K562 (cell line): Measurements from ENCODE around the gene DOCK7. TPM values are rescaled to one million over a fixed set of nuclear protein-coding genes. Genes with fewer than 3 reads are reported as not detected.

ENCODE experiments used
- AFF1 ChIP-seq, 2 experiments: fragments of 450-650 bp; IDR thresholded peaks; 2 replicates each; pipeline ENCODE4 v1.6.1; 2018; ENCODE audit warnings: mild to moderate bottlenecking in 2 of 2, low read depth in 1 of 2; ENCODE audit not compliant: partially characterized antibody in 2 of 2
- CHD7 ChIP-seq: fragments of 200-600 bp; sonication (generic); IDR thresholded peaks from one replicate; pipeline ENCODE4 v1.6.1; 2012; ENCODE audit warnings: mild to moderate bottlenecking, low read depth, low read length, inconsistent platforms
- JUND ChIP-seq, 2 experiments: IDR thresholded peaks; 2 replicates in 1 of 2; 3 replicates in 1 of 2; pipeline ENCODE4 v1.6.1; 2011; ENCODE audit warnings: borderline replicate concordance in 2 of 2, low read depth in 2 of 2, low read length in 2 of 2, improper control_type of control experiment in 1 of 2, missing biosample characterization in 1 of 2, missing genetic modification characterization in 1 of 2, missing genetic modification reagents in 1 of 2
- MCM2 ChIP-seq: fragments of 450-650 bp; IDR thresholded peaks from 2 replicates; pipeline ENCODE4 v1.6.1; 2017; ENCODE audit warnings: low read depth, mild to moderate bottlenecking
- MLX ChIP-seq, 2 experiments: fragments of 450-650 bp in 1 of 2; sonication (generic) in 1 of 2; formaldehyde crosslinking; conservative IDR thresholded peaks; 2 replicates each; pipeline versions ENCODE4 v1.4.0 to v1.8.1; 2020 to 2022; ENCODE audit warnings: mild to moderate bottlenecking in 1 of 2, missing genetic modification reagents in 1 of 2
- NFXL1 ChIP-seq: fragments of 450-650 bp; formaldehyde crosslinking; IDR thresholded peaks from 2 replicates; pipeline ENCODE4 v1.4.0; 2021; ENCODE audit warnings: mild to moderate bottlenecking
- PCBP2 ChIP-seq: fragments of 200-400 bp; formaldehyde crosslinking; IDR thresholded peaks from 2 replicates; pipeline ENCODE4 v1.6.1; 2018; ENCODE audit warnings: low read length, low read depth, mild to moderate bottlenecking, moderate library complexity; ENCODE audit not compliant: poor library complexity, severe bottlenecking
- TCF15 ChIP-seq: fragments of 250-450 bp; sonication (Bioruptor Pico); IDR thresholded peaks from 2 replicates; pipeline ENCODE4 v1.8.0; 2022; ENCODE audit warnings: moderate library complexity, mild to moderate bottlenecking, inconsistent platforms
- polyA plus RNA-seq, 8 experiments: library from polyadenylated mRNA; depleted of rRNA in 4 of 8; stranded (reverse) in 5 of 8; unstranded in 3 of 8; fragments of >200 nt; fragmentation: Nextera tagmentation in 2 of 8; fragmentation: Illumina TruSeq in 1 of 8; extraction: Ambion mirVana in 2 of 8; extraction: Trizol in 1 of 8; gene quantifications; 2 replicates each; pipeline versions ENCODE4 v1.2.1 to v1.2.3, GENCODE V29; 2011 to 2014; ENCODE audit warnings: inconsistent platforms in 1 of 8, missing spikeins in 1 of 8
- total RNA-seq, 7 experiments: library from RNA; depleted of rRNA in 6 of 7; stranded (reverse); fragments of >200 nt in 6 of 7; fragmentation: Illumina TruSeq in 2 of 7; extraction: Trizol in 2 of 7; gene quantifications; 2 replicates each; pipeline versions ENCODE4 v1.2.1 to v1.2.3, GENCODE V29; 2011 to 2021; ENCODE audit warnings: low replicate concordance in 1 of 7

The DOCK7 gene
- total and polyA plus RNA-seq, 9 of the 15 experiments (the other 6 are each of a cell fraction or from before 2014, with no cell fraction given), result 4.9 to 35.1 (median 12.6) TPM

- no peak for TF ChIP-seq MLX (CRISPR knock-in tag; conservative IDR thresholded peaks at IDR 0.05)
- TF ChIP-seq TCF15 (CRISPR knock-in tag), result no peak
- TF ChIP-seq AFF1 (IDR thresholded peaks at IDR 0.05; ENCODE audit: low read depth in 1 of 2, partially characterized antibody in 2 of 2), result peak in 1 of 2 experiments; percentile 67
- no peak for TF ChIP-seq CHD7
- no peak for TF ChIP-seq PCBP2
- peak; percentile 17; the same call in 1 of the 2 replicates for TF ChIP-seq JUND (IDR thresholded peaks at IDR 0.05; ENCODE audit: borderline replicate concordance, low read depth, low read length)
- no peak for TF ChIP-seq JUND (tag; IDR thresholded peaks at IDR 0.05; ENCODE audit: borderline replicate concordance, low read depth, low read length)
- TF ChIP-seq NFXL1 (CRISPR knock-in tag), result no peak
- no peak for TF ChIP-seq MCM2
These were observed 251.5 kb downstream of the DOCK7 start, which contains the start of gene USP1 (continued) for GRCh38 chr1:62436466-62437272.
